DND-41 (cell line): ENCODE measurements around the gene PEX5L.

Source experiments
- ATAC-seq: fragments of 200-7000 bp; cut with Tn5 transposase; 3 replicates; pipeline ENCODE4 v1.9.1; 2021; ENCODE audit warnings: low read depth; ENCODE audit not compliant: insufficient read depth
- DNase-seq: peaks from one replicate; pipeline ENCODE4 v3.0.0-alpha.2; 2020
- H2AFZ ChIP-seq: 2 replicates; pipeline ENCODE4 v1.6.0; 2012; ENCODE audit warnings: low read depth, low read length
- H3K27ac ChIP-seq: 2 replicates; pipeline ENCODE4 v1.5.1; 2012; ENCODE audit warnings: low read length, inconsistent platforms
- H3K27me3 ChIP-seq: fragments of 200-600 bp; sonication (generic); 2 replicates; pipeline ENCODE4 v1.6.0; 2012; ENCODE audit warnings: low read length, mild to moderate bottlenecking, inconsistent platforms; ENCODE audit not compliant: insufficient read depth, poor library complexity
- H3K36me3 ChIP-seq: 2 replicates; pipeline ENCODE4 v1.5.1; 2012; ENCODE audit warnings: low read length, inconsistent platforms; ENCODE audit not compliant: insufficient read depth
- H3K4me1 ChIP-seq: 2 replicates; pipeline ENCODE4 v1.5.1; 2012; ENCODE audit warnings: mild to moderate bottlenecking, low read length; ENCODE audit not compliant: insufficient read depth
- H3K4me2 ChIP-seq: 2 replicates; pipeline ENCODE4 v1.6.0; 2012; ENCODE audit warnings: mild to moderate bottlenecking, moderate library complexity, low read length, inconsistent platforms; ENCODE audit not compliant: insufficient read depth
- H3K4me3 ChIP-seq, 2 experiments: fragments of 200-600 bp in 1 of 2; shearing (Covaris generic) in 1 of 2; 2 replicates each; pipeline ENCODE4 v1.5.1; 2012 to 2016; ENCODE audit warnings: inconsistent platforms in 2 of 2, low read length in 2 of 2, mild to moderate bottlenecking in 2 of 2, low read depth in 1 of 2, moderate library complexity in 1 of 2
- H3K79me2 ChIP-seq: 2 replicates; pipeline ENCODE4 v1.6.0; 2012; ENCODE audit warnings: low read length, inconsistent platforms; ENCODE audit not compliant: insufficient read depth
- H3K9ac ChIP-seq: 2 replicates; pipeline ENCODE4 v1.6.0; 2012; ENCODE audit warnings: low read depth, mild to moderate bottlenecking, inconsistent platforms, low read length, moderate library complexity
- H3K9me3 ChIP-seq: 2 replicates; pipeline ENCODE4 v1.5.1; 2012; ENCODE audit warnings: low read length, moderate library complexity, mild to moderate bottlenecking, inconsistent platforms; ENCODE audit not compliant: insufficient read depth, severe bottlenecking
- H4K20me1 ChIP-seq: 2 replicates; pipeline ENCODE4 v1.6.0; 2012; ENCODE audit warnings: low read length; ENCODE audit not compliant: insufficient read depth
- CTCF ChIP-seq: IDR thresholded peaks from 2 replicates; pipeline ENCODE4 v1.5.1; 2012; ENCODE audit warnings: borderline replicate concordance, low read length, moderate library complexity, mild to moderate bottlenecking; ENCODE audit not compliant: poor library complexity, severe bottlenecking; ENCODE audit errors: extremely low read depth
- EZH2 ChIP-seq: IDR thresholded peaks from 3 replicates; pipeline ENCODE4 v1.6.1; 2012; ENCODE audit warnings: borderline replicate concordance, low read depth, mild to moderate bottlenecking, moderate library complexity, low read length, inconsistent platforms; ENCODE audit not compliant: severe bottlenecking

PEX5L gene

DNA sequence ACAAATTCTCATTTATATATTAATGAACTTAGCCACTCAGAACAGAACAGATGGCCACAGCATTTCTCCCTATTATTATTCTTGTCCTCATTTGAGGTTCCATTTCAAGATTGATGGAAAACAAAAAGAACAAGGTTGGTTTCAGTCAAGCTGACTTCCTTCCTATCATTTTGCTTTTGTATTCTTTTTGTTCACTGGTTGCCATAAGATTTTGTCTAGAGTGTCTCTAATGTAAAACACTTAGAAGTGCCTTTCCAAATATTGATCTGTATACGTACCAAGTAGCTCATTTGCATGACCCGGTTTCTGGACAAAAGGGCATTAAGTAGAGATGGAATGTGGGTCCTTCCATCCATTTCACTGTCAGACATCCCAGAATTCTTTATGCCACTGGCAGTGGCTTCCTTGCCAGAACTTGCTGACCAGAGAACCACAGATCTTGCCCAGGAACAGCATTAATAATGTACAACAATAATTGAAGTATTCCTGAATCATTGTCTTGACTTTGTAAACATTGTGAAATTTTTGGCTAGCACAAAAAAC is 63.8 kb downstream of the PEX5L start:
- H3K27me3 ChIP-seq: no peaks in the 10 kb centered on the region
- H3K4me3 ChIP-seq: peak overlapping the region; percentile 40 to 66; a peak in 3 of 4 replicates
- H3K9me3 ChIP-seq: no peaks in the 10 kb centered on the region
- ATAC-seq (no peak), DNase-seq (no peak)
- H3K27ac ChIP-seq: peak overlapping the region; percentile 84
- H3K4me2 ChIP-seq: peak overlapping the region; percentile 60
- H3K36me3 ChIP-seq: peaks cover 21% of the 10 kb centered on the region
- H3K79me2 ChIP-seq: peaks cover 98% of the 10 kb centered on the region
- H3K9ac ChIP-seq: peak overlapping the region; percentile 69
- TF ChIP-seq CTCF: no peak
- TF ChIP-seq EZH2: no peak
- no peaks in the 10 kb centered on the region for H4K20me1 ChIP-seq
- peaks cover 84% of the 10 kb centered on the region for H3K4me1 ChIP-seq
- no peak overlapping the region for H2AFZ ChIP-seq

DNA sequence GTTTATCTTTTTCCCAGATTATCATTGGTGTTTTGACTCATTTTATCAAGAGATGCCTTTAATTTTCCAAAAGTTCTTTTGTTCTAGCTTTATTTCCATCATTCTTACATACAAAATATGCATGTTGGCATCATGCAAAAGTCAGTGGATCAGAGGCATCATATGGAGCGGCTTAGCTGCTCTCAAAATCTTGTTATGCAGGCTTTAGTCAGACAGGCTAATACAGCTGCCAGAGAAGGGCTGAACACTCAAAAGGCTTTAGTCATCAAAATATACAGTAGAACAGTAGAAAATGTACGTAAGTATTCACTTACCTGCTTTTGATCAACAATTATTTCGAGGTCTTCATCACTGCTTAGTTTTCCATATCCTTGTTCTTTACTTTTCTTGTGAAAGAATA is 65.5 kb downstream of the PEX5L start:
- no peaks in the 10 kb centered on the region for H3K27me3 ChIP-seq
- H3K79me2 ChIP-seq: peaks cover 100% of the 10 kb centered on the region
- TF ChIP-seq EZH2 (no peak), CTCF (no peak)
- H3K4me2 ChIP-seq: peak overlapping the region; percentile 60
- peaks cover 91% of the 10 kb centered on the region for H3K4me1 ChIP-seq
- ATAC-seq (no peak), DNase-seq (no peak)
- no peak overlapping the region for H2AFZ ChIP-seq
- peaks cover 38% of the 10 kb centered on the region for H3K36me3 ChIP-seq
- no peaks in the 10 kb centered on the region for H4K20me1 ChIP-seq
- H3K27ac ChIP-seq: peak overlapping the region; percentile 84
- peak overlapping the region in 1 of 2 experiments; percentile 66; a peak in 3 of 4 replicates for H3K4me3 ChIP-seq
- H3K9me3 ChIP-seq: no peaks in the 10 kb centered on the region
- H3K9ac ChIP-seq: peak overlapping the region; percentile 69

GRCh38 chr3:179970746-179971145 is 66.0 kb downstream of the PEX5L start:
- TF ChIP-seq EZH2 (no peak), CTCF (no peak)
- no peak for DNase-seq

DNA sequence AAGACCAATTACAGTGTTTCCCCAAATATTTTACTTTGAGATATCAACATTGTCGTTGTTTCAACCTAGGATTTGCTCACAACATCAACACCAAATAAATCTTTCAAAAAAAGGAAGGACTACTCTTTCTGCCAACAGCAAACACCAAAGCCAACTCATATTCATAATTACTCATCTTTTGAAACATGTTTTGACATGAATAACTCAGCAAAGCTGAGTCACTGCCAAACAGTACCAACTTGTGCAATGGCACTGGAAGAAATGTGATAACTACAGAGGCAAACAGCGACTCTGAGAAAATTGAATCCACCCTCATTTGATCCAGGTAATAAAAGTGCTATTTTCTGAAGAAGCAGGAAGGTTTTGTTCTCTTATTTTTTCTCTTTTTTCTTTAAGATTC is 67.2 kb downstream of the PEX5L start:
- H3K9me3 ChIP-seq: no peaks in the 10 kb centered on the region
- H3K4me2 ChIP-seq: peak overlapping the region; percentile 60; the same call in 1 of the 2 replicates
- H2AFZ ChIP-seq: no peak overlapping the region
- H3K4me1 ChIP-seq: peaks cover 91% of the 10 kb centered on the region
- peaks cover 54% of the 10 kb centered on the region for H3K36me3 ChIP-seq
- H3K9ac ChIP-seq: peak overlapping the region; percentile 69
- DNase-seq (no peak), ATAC-seq (no peak)
- H3K27ac ChIP-seq: peak overlapping the region; percentile 56
- H4K20me1 ChIP-seq: no peaks in the 10 kb centered on the region
- no peak for TF ChIP-seq CTCF
- no peak for TF ChIP-seq EZH2
- peaks cover 100% of the 10 kb centered on the region for H3K79me2 ChIP-seq
- H3K4me3 ChIP-seq: peak overlapping the region in 1 of 2 experiments; percentile 66; a peak in 1 of 4 replicates
- H3K27me3 ChIP-seq: no peaks in the 10 kb centered on the region

More at GRCh38 chr3:179970746-179971145, 66.0 kb downstream of the PEX5L start:
- Histone ChIP-seq H3K4me3 (peak overlapping the region in 1 of 2 experiments; percentile 66; a peak in 2 of 4 replicates), H3K36me3 (peaks cover 43% of the 10 kb centered on the region), H3K9ac (peak overlapping the region; percentile 69), H3K79me2 (peaks cover 100% of the 10 kb centered on the region), H2AFZ (no peak overlapping the region), H3K4me1 (peaks cover 91% of the 10 kb centered on the region), H3K27ac (peak overlapping the region; percentile 56), H4K20me1 (no peaks in the 10 kb centered on the region), H3K27me3 (no peaks in the 10 kb centered on the region), H3K9me3 (no peaks in the 10 kb centered on the region), H3K4me2 (peak overlapping the region; percentile 60)
- ATAC-seq: no peak
